Eye (tissue), 1 donor: ENCODE measurements around the gene STK24.
"Not testable (repeated sequence)": the region's sequence is repeated elsewhere in the genome, so short reads cannot be mapped to it uniquely, and the experiment has no call there.

Experiments
- DNase-seq: peaks from one replicate; pipeline ENCODE4 v3.0.0-alpha.2; 2015

The STK24 gene

DNA sequence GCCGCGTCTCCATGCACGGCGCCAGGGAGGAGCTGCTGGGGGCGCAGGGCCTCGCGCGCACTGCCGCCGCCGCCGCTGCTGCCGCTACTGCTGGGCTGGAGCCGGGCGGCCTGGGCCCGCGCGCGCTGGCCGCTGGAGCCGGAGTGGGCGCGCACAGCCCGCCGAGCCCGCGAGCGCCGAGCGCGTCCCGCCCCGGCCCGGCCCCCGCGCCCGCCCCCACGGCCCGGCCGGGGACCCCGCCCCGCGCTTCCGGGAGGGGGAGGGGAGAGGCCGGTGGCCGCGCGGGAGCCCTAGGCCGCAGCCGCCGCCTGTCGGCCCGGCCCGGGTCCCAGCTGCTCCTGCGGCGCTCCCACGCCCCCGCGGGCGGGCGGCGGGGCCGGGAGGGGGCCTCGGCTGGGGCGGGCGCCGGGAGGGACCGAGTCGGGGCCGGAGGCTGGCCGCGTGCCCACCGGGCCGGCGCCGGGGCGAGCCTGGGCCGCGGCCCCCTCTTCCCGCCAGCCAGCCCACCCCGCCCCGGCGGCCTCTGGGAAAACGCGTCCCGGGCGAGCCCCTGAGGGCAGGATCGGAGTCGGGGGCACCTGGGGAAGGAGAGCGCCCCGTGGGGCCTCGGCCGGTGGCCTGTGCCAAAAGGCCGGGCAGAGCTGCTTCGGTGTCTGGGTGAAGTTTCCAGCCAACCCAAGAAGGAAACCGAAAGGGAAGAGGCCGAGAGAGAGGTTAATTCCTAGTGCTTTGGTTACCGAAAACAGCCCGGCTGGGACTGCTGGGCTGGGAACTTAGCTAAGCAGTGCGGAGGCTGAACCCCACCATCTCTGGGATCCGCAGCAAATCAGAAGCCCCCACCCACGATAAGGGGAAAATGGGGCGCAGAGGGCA, at the start of gene STK24:
Gene STK24, minus strand, starts transcription at position 145 of the 873 bp plus-strand sequence. CDS start 321 bp downstream, outside the sequence.
- DNase-seq, result peak; percentile 85

- DNase-seq, result peak; percentile 19
These were observed 49.5 kb upstream of the STK24 start for GRCh38 chr13:98626298-98626935.

GRCh38 chr13:98624589-98624988, 47.7 kb upstream of the STK24 start:
- DNase-seq, result not testable (repeated sequence)

DNA sequence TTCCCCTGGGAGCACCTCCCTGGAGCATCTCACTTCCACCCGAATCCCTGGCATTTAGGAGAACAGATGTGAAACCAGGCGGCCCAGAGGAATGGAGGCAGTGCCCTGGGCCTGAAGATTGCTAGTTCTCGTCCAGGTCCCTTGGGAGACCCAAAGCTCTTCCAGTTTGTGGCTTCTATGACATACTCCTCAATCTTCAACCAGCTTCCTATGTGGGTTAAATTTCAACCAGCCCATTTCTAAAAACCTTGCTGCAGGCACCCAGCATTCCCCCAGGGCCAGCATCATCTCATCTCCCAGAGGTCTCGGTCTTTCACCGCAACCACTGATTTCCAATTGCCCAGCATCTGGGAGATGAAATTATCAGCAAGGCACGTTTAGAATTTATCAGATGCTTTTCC, 46.0 kb upstream of the STK24 start:
- no peak for DNase-seq

DNA sequence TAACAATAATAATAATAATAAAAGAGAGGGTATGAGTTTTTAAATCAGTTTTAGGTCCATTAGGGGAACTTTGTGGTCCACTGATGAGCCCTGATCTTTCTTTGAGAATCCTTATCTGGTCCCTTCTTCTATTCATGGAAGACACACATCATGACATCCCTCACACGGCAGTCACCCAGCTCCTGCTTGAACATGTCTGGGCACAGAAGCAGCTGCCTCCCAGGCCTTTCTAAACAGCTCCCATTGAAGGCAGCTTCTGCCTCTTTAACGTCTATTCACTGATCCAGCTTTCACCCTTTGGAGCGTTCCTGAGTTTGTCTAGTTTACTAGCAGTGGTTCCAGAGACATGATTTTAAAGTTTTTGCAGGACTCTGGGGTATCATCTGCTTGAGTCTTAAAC, 42.6 kb upstream of the STK24 start:
- no peak for DNase-seq

DNA sequence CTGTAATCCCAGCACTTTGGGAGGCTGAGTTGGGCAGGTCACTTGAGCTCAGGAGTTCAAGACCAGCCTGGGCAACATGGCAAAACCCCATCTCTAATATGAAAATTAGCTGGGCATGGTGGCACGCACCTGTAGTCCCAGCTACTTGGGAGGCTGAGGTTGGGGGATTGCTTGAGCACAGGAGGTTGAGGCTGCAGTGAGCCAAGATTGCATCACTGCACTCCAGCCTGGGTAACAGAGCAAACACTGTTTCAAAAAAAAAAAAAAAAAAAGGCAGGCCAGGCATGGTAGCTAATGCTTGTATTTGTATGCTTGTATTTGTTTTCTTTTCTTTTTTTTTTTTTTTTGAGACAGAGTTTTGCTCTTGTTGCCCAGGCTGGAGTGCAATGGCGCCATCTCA, 38.7 kb upstream of the STK24 start:
- not testable (repeated sequence) for DNase-seq

- DNase-seq, result no peak
These were observed 36.7 kb upstream of the STK24 start for GRCh38 chr13:98613591-98613990.

DNA sequence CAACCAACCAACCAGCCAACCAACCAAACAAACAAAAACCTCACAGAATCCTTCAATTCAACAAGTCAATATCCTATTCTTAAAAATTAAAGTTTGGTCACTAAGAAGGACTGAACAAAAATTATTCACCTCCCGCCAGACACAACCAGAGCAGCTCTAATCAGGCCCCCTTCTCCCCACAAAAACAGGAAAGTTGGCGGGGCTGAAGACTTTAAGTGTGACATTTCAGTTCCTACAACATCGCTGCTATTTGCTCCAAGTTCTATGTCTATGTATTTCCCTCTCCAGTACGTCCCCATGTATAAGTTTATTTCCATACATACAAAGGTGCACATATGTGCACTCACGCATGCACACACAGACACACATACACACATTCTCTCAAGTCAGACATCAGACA, 32.8 kb upstream of the STK24 start:
- no peak for DNase-seq

- DNase-seq, result peak; percentile 32
These were observed 29.4 kb upstream of the STK24 start for GRCh38 chr13:98606296-98606695.

GRCh38 chr13:98599502-98600328, 22.8 kb upstream of the STK24 start:
- peak; percentile 25 for DNase-seq

DNA sequence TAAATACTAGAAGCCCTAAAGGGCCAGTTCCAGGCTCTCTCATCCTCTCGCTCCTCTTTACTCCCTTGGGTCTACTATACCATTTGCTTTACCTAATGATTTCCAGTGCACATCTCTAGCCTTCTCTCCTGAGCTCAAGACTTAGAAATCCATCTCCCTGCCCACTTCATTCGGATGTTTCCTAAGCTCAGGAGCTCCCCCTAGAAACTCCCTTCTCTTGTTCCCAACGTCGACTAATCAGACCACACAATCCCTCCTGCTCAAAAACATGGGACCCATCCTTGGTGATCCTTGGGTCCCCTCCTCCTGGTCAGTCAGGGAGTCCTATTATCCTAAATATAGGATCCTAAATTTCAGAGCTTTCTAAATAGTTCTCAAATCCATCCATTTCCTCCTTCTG, 21.1 kb upstream of the STK24 start:
- DNase-seq, result no peak

GRCh38 chr13:98595134-98595533, 18.2 kb upstream of the STK24 start:
- no peak for DNase-seq

DNA sequence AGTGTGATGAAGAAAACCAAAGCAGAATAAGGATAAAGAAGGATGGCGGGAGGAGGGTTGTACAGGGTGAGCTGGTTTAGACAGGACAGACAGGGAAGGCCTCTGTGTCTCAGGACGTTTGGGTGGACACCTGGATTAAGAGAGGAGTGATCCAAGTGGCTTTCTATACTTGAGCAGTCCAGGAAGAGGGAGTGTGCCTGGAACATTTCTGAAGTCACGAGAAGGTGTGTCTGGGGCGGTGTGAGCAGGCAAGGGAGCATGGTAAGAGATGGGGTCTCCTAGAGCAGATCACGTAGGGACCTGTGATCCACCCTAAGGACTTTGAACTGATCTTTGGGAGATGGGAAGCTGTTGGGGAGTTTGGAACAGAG, 15.4 kb upstream of the STK24 start:
- DNase-seq, result no peak

DNA sequence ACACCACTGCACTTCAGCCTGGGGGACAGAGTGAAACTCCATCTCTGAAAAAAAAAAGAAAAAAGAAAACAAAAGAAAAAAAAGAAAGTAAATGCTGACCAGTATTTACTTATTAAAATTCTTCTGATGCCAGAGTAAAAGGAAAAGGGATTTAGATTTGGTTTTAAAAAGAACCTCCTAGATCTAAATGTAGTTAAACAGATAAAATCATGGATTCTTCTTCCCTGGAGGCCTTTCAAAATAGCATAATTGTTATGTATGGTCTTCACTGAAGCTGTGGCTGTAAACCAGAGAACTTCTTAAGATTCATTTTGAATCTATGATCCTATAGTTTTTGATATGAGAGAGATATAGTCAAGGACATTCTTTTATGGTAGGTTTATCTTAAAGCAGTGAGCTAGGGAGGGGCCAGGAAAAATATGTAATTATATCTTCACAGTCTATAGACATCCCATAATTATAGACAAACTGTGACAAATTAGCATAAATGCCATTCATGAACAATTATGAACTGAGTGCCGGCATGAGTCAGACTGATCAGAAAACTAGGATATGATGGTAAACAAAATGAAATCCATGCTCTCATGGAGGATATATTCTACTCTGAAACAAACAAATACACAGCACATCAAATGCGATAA, 14.9 kb upstream of the STK24 start:
- DNase-seq, result no peak

DNA sequence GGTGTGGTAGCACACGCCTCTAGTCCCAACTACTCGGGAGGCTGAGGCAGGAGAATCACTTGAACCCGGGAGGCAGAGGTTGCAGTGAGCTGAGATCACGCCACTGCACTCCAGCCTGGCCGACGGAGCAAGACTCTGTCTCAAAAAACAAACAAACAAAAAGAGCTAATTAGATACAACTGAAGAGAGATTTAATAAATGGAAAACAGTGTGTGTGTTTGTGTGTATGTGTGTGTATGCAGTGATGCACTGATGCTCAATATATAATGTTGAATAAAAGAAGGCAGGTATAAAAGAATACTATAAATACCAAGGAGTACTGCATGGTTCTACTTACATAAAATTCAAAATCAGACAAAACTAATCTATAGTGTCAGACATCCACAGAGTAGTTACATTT, 13.6 kb upstream of the STK24 start:
- DNase-seq, result not testable (repeated sequence)

DNA sequence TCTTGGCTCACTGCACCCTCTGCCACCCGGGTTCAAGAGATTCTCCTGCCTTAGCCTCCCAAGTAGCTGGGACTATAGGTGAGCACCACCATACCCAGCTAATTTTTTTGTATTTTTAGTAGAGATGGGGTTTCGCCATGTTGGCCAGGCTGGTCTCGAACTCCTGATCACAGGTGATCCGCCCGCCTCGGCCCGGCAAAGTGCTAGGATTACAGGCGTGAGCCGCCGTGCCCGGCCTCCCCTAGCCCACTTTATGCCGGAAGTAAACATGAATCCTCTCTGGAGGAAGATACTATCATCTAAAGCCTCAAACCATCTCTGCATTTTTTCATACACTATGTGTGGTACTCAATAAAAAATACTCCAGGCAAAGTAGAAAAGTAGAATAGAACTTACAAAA, 12.6 kb upstream of the STK24 start:
- not testable (repeated sequence) for DNase-seq

DNA sequence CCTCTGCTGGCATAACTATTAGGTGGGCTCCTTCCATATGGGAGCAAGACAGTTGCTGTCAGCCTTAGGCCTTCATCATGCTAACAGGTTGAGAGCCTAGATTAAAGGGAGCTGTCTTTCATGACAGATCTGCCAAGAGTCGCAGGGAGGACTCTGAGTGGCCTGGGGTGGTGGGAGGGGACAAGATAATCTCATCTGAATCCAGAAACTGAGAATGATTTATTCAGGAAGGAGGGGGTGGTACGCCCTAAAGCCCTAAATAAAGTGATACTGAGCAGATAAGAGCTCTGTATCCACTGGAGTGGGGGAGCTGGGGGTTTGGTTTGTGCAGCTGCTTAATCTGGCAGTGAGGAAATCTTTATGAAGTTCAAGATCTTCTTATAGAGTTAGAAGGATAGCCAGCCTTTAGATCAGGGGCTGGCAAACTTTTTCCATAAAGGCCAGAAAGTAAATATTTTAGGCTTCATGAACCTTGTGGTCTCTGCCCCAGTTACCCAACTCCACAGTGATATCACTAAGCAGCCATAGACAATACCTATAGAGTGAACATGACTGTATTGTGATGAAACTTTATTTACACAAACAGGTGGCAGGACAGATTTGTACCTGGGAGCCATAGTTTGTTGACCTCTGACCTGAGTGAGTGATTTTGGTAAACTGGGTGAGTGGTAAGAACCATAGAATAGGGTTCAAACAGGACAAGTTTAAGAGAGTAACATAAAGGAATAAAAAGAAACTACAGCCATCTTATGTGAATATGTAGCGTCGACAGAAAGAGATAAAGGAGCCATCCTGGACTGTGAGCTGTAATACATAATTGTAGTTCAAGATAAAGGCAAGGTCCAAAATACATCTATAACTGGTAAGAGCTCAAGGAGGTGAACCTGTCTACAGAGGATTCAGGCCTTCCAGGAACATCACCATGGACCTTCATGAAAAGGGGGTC, 9.8 kb upstream of the STK24 start:
- DNase-seq, result no peak

DNA sequence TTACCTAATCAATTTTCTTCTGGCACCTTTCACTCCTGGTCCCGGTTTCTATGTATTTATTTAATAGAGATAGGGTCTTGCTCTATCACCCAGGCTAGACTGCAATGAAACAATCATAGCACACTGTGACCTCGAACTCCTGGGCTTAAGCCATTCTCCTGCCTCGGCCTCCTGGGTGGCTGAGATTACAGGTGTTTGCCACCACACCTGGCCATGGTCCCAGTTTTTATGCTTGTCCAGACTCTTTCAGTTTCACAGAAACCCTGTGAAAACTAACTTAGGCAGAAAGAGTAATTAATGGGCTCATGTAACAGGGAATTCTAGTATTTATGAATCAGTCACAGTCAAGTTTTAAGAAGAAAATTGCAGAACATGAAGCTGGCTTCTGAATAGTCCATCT, 9.0 kb upstream of the STK24 start:
- DNase-seq, result no peak

DNA sequence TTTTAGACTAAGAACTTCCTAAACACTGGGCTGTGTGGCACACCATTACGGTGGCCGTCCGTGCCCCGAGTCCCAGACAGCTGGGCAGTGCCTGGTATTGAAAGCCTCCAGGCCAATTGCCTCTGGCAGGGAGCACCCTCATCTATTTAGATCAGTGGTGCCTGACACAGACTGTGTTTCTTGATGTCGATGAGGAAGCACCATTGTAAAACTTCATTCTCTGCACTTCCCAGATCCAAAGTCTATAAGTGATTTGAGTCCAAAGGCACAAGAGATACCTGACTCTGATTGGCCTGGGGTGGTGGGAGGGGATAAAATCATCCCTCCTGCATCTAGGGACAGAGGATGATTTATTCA, 8.5 kb upstream of the STK24 start:
- DNase-seq, result no peak

GRCh38 chr13:98584668-98585397, 7.9 kb upstream of the STK24 start:
- no peak for DNase-seq

DNA sequence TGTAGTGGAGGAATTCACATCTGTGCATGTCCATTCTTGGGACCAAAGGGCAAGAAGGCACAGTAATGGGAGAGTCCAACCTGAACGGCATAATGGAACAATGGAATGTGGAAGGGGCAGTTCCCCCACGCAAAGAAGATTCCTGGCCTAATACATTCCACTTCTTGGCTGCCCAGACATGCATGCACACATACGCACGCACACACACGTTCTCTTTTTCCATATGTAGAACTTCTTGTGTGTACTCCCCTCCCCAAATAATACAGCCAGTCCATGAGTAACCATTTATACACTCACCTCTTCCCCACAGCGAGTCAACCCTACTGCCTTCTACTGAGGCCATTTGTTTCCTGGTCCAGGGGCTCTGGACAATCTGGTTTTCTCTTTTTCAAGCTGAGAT, 6.0 kb upstream of the STK24 start:
- no peak for DNase-seq
